ENCODE measurements around the gene CDH3.

- TF ChIP-seq CTCF (IDR thresholded peaks at IDR 0.05) = no peak
- no peak for TF ChIP-seq POLR2A (IDR thresholded peaks at IDR 0.05)
Measured at GRCh38 chr16:68617734-68618133, 27.4 kb upstream of the CDH3 start.
